ENCODE measurements around the gene PRLHR. TPM values are rescaled to one million over a fixed set of nuclear protein-coding genes. Genes with fewer than 3 reads are reported as not detected.

PRLHR gene
- total RNA-seq: not detected in 2 replicates

GRCh38 chr10:118595598-118596425 lies at the start of gene PRLHR:
TSS of gene PRLHR (minus strand) at chr10:118595648. CDS start at chr10:118595244, 404 bp downstream.

Other genes with a start within 250 kb of the PRLHR start
- 48.0 and 52.0 TPM in 2 replicates for gene CACUL1, start 159.3 kb upstream of the PRLHR start, total RNA-seq

All from articular chondrocyte of knee joint (primary cell).